Transverse colon (tissue), 4 donors: ENCODE results near the gene DNAH1. TPM values are rescaled to one million over a fixed set of nuclear protein-coding genes. Genes with fewer than 3 reads are reported as not detected.

Experiments used
- DNase-seq: peaks from one replicate; pipeline ENCODE4 v3.0.0-alpha.2; 2019
- H3K27ac ChIP-seq, 4 donors: fragments of 200-600 bp; sonication (generic); 2 replicates each; pipeline ENCODE4 v1.5.1; 2016 to 2018; ENCODE audit warnings: inconsistent platforms in 4 of 4
- H3K27me3 ChIP-seq: fragments of 200-600 bp; sonication (generic); 2 replicates; pipeline ENCODE4 v1.5.1; 2017; ENCODE audit warnings: inconsistent platforms
- H3K36me3 ChIP-seq, 4 donors: fragments of 200-600 bp; sonication (generic); 2 replicates each; pipeline ENCODE4 v1.5.1; 2017 to 2019; ENCODE audit warnings: inconsistent platforms in 4 of 4
- H3K4me1 ChIP-seq, 4 donors: fragments of 200-600 bp; sonication (generic); 2 replicates each; pipeline ENCODE4 v1.5.1; 2017 to 2020; ENCODE audit warnings: inconsistent platforms in 4 of 4
- H3K4me3 ChIP-seq, 4 donors: fragments of 200-600 bp; sonication (generic); 1 replicate in 1 of 4; 2 replicates in 3 of 4; pipeline versions ENCODE4 v1.5.1 to v1.6.1; 2017 to 2019; ENCODE audit warnings: inconsistent platforms in 4 of 4
- H3K9me3 ChIP-seq, 2 donors: fragments of 200-600 bp; sonication (generic); 2 replicates each; pipeline ENCODE4 v1.5.1; 2017 to 2019; ENCODE audit warnings: inconsistent platforms in 2 of 2
- CTCF ChIP-seq, 5 experiments: fragments of 200-600 bp in 3 of 5; fragments of 450-650 bp in 2 of 5; sonication (generic) in 3 of 5; IDR thresholded peaks; 1 replicate in 2 of 5; 2 replicates in 3 of 5; pipeline ENCODE4 v1.5.1; 2016 to 2017; ENCODE audit warnings: antibody characterized with exemption in 5 of 5, inconsistent platforms in 3 of 5, mild to moderate bottlenecking in 2 of 5, moderate library complexity in 1 of 5
- EP300 ChIP-seq: sonication (generic); formaldehyde crosslinking; IDR thresholded peaks from one replicate; pipeline ENCODE4 v1.6.1; 2017; ENCODE audit warnings: antibody characterized with exemption, low read depth
- POLR2A ChIP-seq: fragments of 450-650 bp; IDR thresholded peaks from one replicate; pipeline ENCODE4 v1.6.1; 2016; ENCODE audit warnings: antibody characterized with exemption, mild to moderate bottlenecking, moderate library complexity
- POLR2AphosphoS5 ChIP-seq, 3 donors: sonication (generic); formaldehyde crosslinking; IDR thresholded peaks; one replicate each; pipeline ENCODE4 v1.6.1; 2016; ENCODE audit warnings: antibody characterized with exemption in 3 of 3
- WGBS, 2 donors: methylation state at CpG; one replicate each; pipeline ENCODE4 v1.1.5; 2018; ENCODE audit warnings: low coverage in 1 of 2; 5-methylcytosine and 5-hydroxymethylcytosine counted together
- in situ Hi-C, 4 donors: fragments of 200-750 bp; cut with MboI; loops; one replicate each; pipeline versions ENCODE4 v1.15.0 to v1.15.1; 2017; ENCODE audit warnings: low sequenced_read_pairs in 3 of 4, low pct_ligation_motif_present in 1 of 4, low pct_unique_long_range_greater_than_20kb in 1 of 4
- intact Hi-C: fragments of 100-400 bp; cut with DNase I; formaldehyde crosslinking; loops from one replicate; pipeline ENCODE4 v1.15.1; 2023; ENCODE audit warnings: low total_unique reads
- total RNA-seq, 4 donors: library from RNA; depleted of rRNA; stranded (reverse); fragments of >200 nt; gene quantifications; one replicate each; pipeline ENCODE4 v1.1.0, GENCODE V29; 2016

Gene DNAH1
- total RNA-seq, 4 donors from 2014 or later = 17.6 to 102 (median 26.3) TPM

GRCh38 chr3:52313188-52313773 is 2.8 kb upstream of the DNAH1 start:
- peak overlapping the region in 3 of 4 donors; percentile 16 to 35 (median 19) for H3K27ac ChIP-seq
- intact Hi-C loops = no loop called here
- TF ChIP-seq POLR2AphosphoS5 (IDR thresholded peaks at IDR 0.05) = no peak
- no peak for DNase-seq
- H3K4me1 ChIP-seq = peaks cover 4 to 19% (median 11%) of the 10 kb centered on the region in 4 donors
- H3K4me3 ChIP-seq = no peak overlapping the region
- H3K36me3 ChIP-seq = no peaks in the 10 kb centered on the region
- in situ Hi-C loops = no loop called here
- no peaks in the 10 kb centered on the region for H3K9me3 ChIP-seq
- H3K27me3 ChIP-seq = no peaks in the 10 kb centered on the region
- 79 to 100% methylated on average over 1 to 2 of the region's 2 CpGs for WGBS, 2 donors

GRCh38 chr3:52313774-52314188 is 2.3 kb upstream of the DNAH1 start:
- WGBS, 2 donors = 62% methylated on average over 4 of the region's 4 CpGs; no CpG with 5 or more reads in 1 of the 2 donors
- Histone ChIP-seq H3K36me3 (no peaks in the 10 kb centered on the region), H3K9me3 (no peaks in the 10 kb centered on the region), H3K4me1 (peaks cover 4 to 19% (median 12%) of the 10 kb centered on the region in 4 donors), H3K27me3 (no peaks in the 10 kb centered on the region), H3K27ac (peak overlapping the region in 3 of 4 donors; percentile 19 to 40 (median 35)), H3K4me3 (no peak overlapping the region)
- intact Hi-C loops = no loop called here
- DNase-seq = peak; percentile 53
- in situ Hi-C loops = no loop called here
- no peak for TF ChIP-seq CTCF (IDR thresholded peaks at IDR 0.05)
- TF ChIP-seq EP300 = no peak
- TF ChIP-seq POLR2A = no peak
- TF ChIP-seq POLR2AphosphoS5 (IDR thresholded peaks at IDR 0.05) = no peak

- Histone ChIP-seq H3K4me1 (peaks cover 4 to 19% (median 12%) of the 10 kb centered on the region in 4 donors), H3K9me3 (no peaks in the 10 kb centered on the region), H3K27ac (no peak overlapping the region), H3K36me3 (no peaks in the 10 kb centered on the region), H3K27me3 (no peaks in the 10 kb centered on the region), H3K4me3 (no peak overlapping the region)
- intact Hi-C loops = no loop called here
- in situ Hi-C loops = no loop called here
- no peak for DNase-seq
- no peak for TF ChIP-seq EP300
- TF ChIP-seq CTCF (IDR thresholded peaks at IDR 0.05) = no peak
- TF ChIP-seq POLR2A = no peak
- no peak for TF ChIP-seq POLR2AphosphoS5 (IDR thresholded peaks at IDR 0.05)
- WGBS, 2 donors = 96% methylated on average over 3 of the region's 3 CpGs; no CpG with 5 or more reads in 1 of the 2 donors
Observed at GRCh38 chr3:52314489-52314888, 1.6 kb upstream of the DNAH1 start.

GRCh38 chr3:52315006-52315405 is 1.1 kb upstream of the DNAH1 start:
- no peak for DNase-seq
- Histone ChIP-seq H3K27me3 (no peaks in the 10 kb centered on the region), H3K4me1 (peaks cover 4 to 19% (median 12%) of the 10 kb centered on the region in 4 donors), H3K36me3 (no peaks in the 10 kb centered on the region), H3K9me3 (no peaks in the 10 kb centered on the region), H3K4me3 (no peak overlapping the region), H3K27ac (no peak overlapping the region)
- intact Hi-C loops (no loop called here), in situ Hi-C loops (no loop called here)
- TF ChIP-seq CTCF (IDR thresholded peaks at IDR 0.05) = no peak
- no peak for TF ChIP-seq POLR2A
- no peak for TF ChIP-seq EP300
- no peak for TF ChIP-seq POLR2AphosphoS5 (IDR thresholded peaks at IDR 0.05)
- WGBS, 2 donors = 95% methylated on average over 6 of the region's 6 CpGs; no CpG with 5 or more reads in 1 of the 2 donors
